Medulla oblongata (tissue), 1 donor: ENCODE measurements around the gene KRTAP5-10.
"Not testable (repeated sequence)": the region's sequence is repeated elsewhere in the genome, so short reads cannot be mapped to it uniquely, and the experiment has no call there.

ENCODE experiments used
- DNase-seq: peaks from one replicate; pipeline ENCODE4 v3.0.0-alpha.2; 2015; ENCODE audit errors: extremely low spot score

KRTAP5-10 gene

GRCh38 chr11:71572811-71573210 lies 7.4 kb downstream of the KRTAP5-10 start:
- DNase-seq = no peak

GRCh38 chr11:71574418-71574817 lies 9.1 kb downstream of the KRTAP5-10 start:
- DNase-seq = no peak

- DNase-seq = no peak
Observed at GRCh38 chr11:71575723-71576424, 10.5 kb downstream of the KRTAP5-10 start.

GRCh38 chr11:71576688-71577465 lies 11.5 kb downstream of the KRTAP5-10 start:
- not testable (repeated sequence) for DNase-seq

- no peak for DNase-seq
Observed at GRCh38 chr11:71577469-71578004, 12.2 kb downstream of the KRTAP5-10 start.

GRCh38 chr11:71579513-71579912 lies 14.2 kb downstream of the KRTAP5-10 start:
- DNase-seq = not testable (repeated sequence)

- DNase-seq = peak; percentile 80
Observed at GRCh38 chr11:71580057-71581003, 15.0 kb downstream of the KRTAP5-10 start.

GRCh38 chr11:71581826-71582225 lies 16.5 kb downstream of the KRTAP5-10 start:
- no peak for DNase-seq

- DNase-seq = no peak
Observed at GRCh38 chr11:71582309-71582895, 17.0 kb downstream of the KRTAP5-10 start, which contains the start of gene KRTAP5-11. Gene KRTAP5-11 (minus strand): TSS chr11:71582875. CDS start chr11:71582837, 38 bp downstream.

- DNase-seq = peak; percentile 13
Observed at GRCh38 chr11:71582969-71583368, 17.6 kb downstream of the KRTAP5-10 start.

GRCh38 chr11:71585673-71586072 lies 20.3 kb downstream of the KRTAP5-10 start:
- DNase-seq = not testable (repeated sequence)

- not testable (repeated sequence) for DNase-seq
Observed at GRCh38 chr11:71588314-71588713, 23.0 kb downstream of the KRTAP5-10 start.

- DNase-seq = not testable (repeated sequence)
Observed at GRCh38 chr11:71588822-71589545, 23.6 kb downstream of the KRTAP5-10 start.

GRCh38 chr11:71589546-71589920 lies 24.2 kb downstream of the KRTAP5-10 start:
- not testable (repeated sequence) for DNase-seq

GRCh38 chr11:71603221-71603620 lies 37.9 kb downstream of the KRTAP5-10 start:
- DNase-seq = not testable (repeated sequence)

GRCh38 chr11:71604798-71605488 lies 39.6 kb downstream of the KRTAP5-10 start:
- DNase-seq = not testable (repeated sequence)

- DNase-seq = not testable (repeated sequence)
Observed at GRCh38 chr11:71606853-71607519, 41.6 kb downstream of the KRTAP5-10 start.

GRCh38 chr11:71607520-71608216 lies 42.3 kb downstream of the KRTAP5-10 start:
- not testable (repeated sequence) for DNase-seq
